Measurements from ENCODE around the gene BANP.
"Not testable (repeated sequence)": the region's sequence is repeated elsewhere in the genome, so short reads cannot be mapped to it uniquely, and the experiment has no call there.

DNA sequence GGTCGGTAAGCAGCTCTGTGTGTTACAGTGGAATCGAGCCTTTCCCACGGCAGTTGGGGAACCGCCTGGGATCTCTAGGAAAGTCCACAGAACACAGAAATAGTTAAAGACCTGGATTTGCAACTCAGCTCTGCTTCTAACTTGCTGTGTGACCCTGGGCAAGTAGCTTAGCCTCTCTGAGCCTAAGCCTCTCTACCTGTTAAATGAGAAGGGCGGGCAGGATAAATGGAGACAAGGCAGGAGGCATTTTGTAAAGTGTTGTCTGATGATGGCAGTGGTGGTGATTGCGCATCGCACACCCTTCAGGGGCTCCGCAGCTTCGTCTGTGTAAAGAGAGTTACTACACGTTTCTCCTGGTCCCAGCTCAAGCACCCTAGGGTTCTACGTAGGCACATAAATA is 43.1 kb upstream of the BANP start:
- TF ChIP-seq ZFX (IDR thresholded peaks at IDR 0.05), result not testable (repeated sequence)
- TF ChIP-seq, protein P1, sequence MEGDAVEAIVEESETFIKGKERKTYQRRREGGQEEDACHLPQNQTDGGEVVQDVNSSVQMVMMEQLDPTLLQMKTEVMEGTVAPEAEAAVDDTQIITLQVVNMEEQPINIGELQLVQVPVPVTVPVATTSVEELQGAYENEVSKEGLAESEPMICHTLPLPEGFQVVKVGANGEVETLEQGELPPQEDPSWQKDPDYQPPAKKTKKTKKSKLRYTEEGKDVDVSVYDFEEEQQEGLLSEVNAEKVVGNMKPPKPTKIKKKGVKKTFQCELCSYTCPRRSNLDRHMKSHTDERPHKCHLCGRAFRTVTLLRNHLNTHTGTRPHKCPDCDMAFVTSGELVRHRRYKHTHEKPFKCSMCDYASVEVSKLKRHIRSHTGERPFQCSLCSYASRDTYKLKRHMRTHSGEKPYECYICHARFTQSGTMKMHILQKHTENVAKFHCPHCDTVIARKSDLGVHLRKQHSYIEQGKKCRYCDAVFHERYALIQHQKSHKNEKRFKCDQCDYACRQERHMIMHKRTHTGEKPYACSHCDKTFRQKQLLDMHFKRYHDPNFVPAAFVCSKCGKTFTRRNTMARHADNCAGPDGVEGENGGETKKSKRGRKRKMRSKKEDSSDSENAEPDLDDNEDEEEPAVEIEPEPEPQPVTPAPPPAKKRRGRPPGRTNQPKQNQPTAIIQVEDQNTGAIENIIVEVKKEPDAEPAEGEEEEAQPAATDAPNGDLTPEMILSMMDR (conservative IDR thresholded peaks at IDR 0.05), result not testable (repeated sequence)

Measured in C4-2B (cell line).